Measurements from ENCODE around the gene C19orf73. TPM values are rescaled to one million over a fixed set of nuclear protein-coding genes. Genes with fewer than 3 reads are reported as not detected.

The C19orf73 gene
- total RNA-seq, 1 experiment from 2014 or later = 0.15 TPM

DNA sequence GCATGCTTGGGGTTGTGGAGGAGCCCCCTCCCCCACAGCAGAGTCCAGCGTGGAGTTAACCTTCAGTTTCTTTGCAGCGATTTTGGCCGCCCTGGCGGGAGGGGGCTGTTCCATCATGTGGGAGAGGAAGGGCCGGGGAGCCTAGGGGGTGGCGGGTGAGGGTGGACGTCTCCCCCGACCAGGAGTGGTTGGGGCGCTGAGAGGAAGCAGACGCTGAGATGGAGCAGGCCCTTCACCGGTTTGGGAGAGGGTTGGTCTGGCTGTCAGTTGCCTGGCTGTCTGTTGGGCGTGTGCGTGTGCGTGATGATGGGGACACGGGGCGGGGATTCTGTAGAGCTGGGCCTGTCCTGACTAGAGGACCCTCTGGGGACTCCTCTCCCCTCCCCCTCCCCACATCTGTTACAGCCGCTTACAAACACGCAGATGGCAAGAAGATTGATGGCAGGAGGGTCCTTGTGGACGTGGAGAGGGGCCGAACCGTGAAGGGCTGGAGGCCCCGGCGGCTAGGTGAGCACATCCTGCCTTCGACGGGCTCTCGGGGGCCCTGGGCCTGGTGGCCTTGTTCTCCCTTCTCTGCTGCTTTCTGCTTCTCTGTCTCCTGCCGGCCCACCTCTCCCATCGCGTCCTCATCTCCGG, 14.6 kb downstream of the C19orf73 start:
- Histone ChIP-seq H3K36me3 (ENCODE audit: low read depth, low read length) (peaks cover 40% of the 10 kb centered on the region), H4K20me1 (ENCODE audit: low read length) (no peaks in the 10 kb centered on the region), H3F3A (ENCODE audit: low read length, unreplicated experiment) (no peaks in the 10 kb centered on the region), H3K9ac (ENCODE audit: low read length) (no peak overlapping the region), H3K27ac (ENCODE audit: low read length) (no peak overlapping the region), H3K27me3 (ENCODE audit: low read length) (no peaks in the 10 kb centered on the region), H3K9me3 (ENCODE audit: low read length) (no peaks in the 10 kb centered on the region), H3K4me3 (ENCODE audit: low read length) (no peak overlapping the region), H2AFZ (ENCODE audit: low read length) (no peak overlapping the region), H3K79me2 (ENCODE audit: low read length) (no peaks in the 10 kb centered on the region), H3K9me2 (replicated peaks; ENCODE audit: low read length) (no peaks in the 10 kb centered on the region), H3K4me1 (ENCODE audit: insufficient read depth, low read length) (no peaks in the 10 kb centered on the region), H3K4me2 (ENCODE audit: low read length) (no peak overlapping the region)
- ChIA-PET POLR2A (ENCODE audit: unreplicated experiment) (no interaction called here), CTCF (no interaction called here)
- intact Hi-C loops (cut with micrococcal nuclease) = no loop called here
- TF ChIP-seq, protein P1, sequence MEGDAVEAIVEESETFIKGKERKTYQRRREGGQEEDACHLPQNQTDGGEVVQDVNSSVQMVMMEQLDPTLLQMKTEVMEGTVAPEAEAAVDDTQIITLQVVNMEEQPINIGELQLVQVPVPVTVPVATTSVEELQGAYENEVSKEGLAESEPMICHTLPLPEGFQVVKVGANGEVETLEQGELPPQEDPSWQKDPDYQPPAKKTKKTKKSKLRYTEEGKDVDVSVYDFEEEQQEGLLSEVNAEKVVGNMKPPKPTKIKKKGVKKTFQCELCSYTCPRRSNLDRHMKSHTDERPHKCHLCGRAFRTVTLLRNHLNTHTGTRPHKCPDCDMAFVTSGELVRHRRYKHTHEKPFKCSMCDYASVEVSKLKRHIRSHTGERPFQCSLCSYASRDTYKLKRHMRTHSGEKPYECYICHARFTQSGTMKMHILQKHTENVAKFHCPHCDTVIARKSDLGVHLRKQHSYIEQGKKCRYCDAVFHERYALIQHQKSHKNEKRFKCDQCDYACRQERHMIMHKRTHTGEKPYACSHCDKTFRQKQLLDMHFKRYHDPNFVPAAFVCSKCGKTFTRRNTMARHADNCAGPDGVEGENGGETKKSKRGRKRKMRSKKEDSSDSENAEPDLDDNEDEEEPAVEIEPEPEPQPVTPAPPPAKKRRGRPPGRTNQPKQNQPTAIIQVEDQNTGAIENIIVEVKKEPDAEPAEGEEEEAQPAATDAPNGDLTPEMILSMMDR (conservative IDR thresholded peaks at IDR 0.05; ENCODE audit: low read depth, low read length) = no peak
- TF ChIP-seq EZH2phosphoT487 (IDR thresholded peaks at IDR 0.05; ENCODE audit: borderline replicate concordance, low read length) (no peak), EZH2 (IDR thresholded peaks at IDR 0.05; ENCODE audit: low read length, unreplicated experiment) (no peak)
- no peak for DNase-seq
- BruUV-seq (replicated peaks) = no TSS peak
- no peak for ATAC-seq

DNA sequence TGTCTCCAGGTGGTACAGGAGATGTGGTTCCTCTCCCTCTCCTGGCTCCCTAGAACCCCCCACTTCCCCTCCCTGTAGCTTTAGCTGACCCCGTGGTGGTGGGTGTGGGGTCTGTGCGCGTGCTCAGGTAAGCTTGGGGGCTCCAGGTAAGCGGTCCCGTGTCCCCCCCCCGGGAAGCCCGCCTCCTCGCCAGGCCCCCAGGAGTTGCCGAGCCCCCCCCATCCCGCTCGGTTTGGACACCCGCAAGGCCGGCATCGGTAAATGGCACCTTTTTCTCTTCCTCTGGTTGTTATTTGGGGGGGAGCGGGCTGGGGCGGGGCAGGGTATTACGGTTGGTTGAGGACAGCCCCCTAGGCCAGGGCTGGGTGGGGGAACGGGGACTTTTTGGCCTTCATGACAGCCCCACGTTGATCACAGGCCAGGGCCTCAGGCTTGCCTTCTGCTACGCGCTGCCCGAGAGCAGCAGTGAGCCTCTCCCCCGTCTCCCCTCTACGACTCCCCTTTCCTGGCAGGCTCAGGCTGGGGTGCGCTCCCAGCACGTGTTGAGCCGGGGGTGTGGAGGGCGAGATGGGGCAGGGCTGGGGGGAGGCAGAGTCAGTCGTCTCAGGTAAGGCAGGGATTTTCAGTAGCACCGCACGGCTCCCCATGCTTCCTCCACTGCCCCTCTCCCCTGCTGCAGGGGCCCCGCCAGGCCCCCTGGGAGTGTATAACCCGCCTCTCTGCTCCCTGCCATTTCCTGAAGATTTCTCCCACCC, 15.4 kb downstream of the C19orf73 start:
- no peaks in the 10 kb centered on the region for H3K9me2 ChIP-seq (replicated peaks; ENCODE audit: low read length)
- H3F3A ChIP-seq (ENCODE audit: low read length, unreplicated experiment) = no peaks in the 10 kb centered on the region
- H3K9ac ChIP-seq (ENCODE audit: low read length) = no peak overlapping the region
- POLR2A ChIA-PET (ENCODE audit: unreplicated experiment) = no interaction called here
- H3K9me3 ChIP-seq (ENCODE audit: low read length) = no peaks in the 10 kb centered on the region
- H3K27ac ChIP-seq (ENCODE audit: low read length) = no peak overlapping the region
- BruUV-seq (replicated peaks) = no TSS peak
- TF ChIP-seq EZH2 (IDR thresholded peaks at IDR 0.05; ENCODE audit: low read length, unreplicated experiment) (no peak), EZH2phosphoT487 (IDR thresholded peaks at IDR 0.05; ENCODE audit: borderline replicate concordance, low read length) (no peak)
- TF ChIP-seq, protein P1 (conservative IDR thresholded peaks at IDR 0.05; ENCODE audit: low read depth, low read length) = no peak
- peaks cover 2% of the 10 kb centered on the region for H4K20me1 ChIP-seq (ENCODE audit: low read length)
- peaks cover under 1% of the 10 kb centered on the region for H3K79me2 ChIP-seq (ENCODE audit: low read length)
- DNase-seq (no peak), ATAC-seq (no peak)
- H2AFZ ChIP-seq (ENCODE audit: low read length) = no peak overlapping the region
- H3K4me3 ChIP-seq (ENCODE audit: low read length) = no peak overlapping the region
- peaks cover 47% of the 10 kb centered on the region for H3K36me3 ChIP-seq (ENCODE audit: low read depth, low read length)
- H3K4me1 ChIP-seq (ENCODE audit: insufficient read depth, low read length) = no peaks in the 10 kb centered on the region
- no peaks in the 10 kb centered on the region for H3K27me3 ChIP-seq (ENCODE audit: low read length)
- CTCF ChIA-PET = no interaction called here
- no peak overlapping the region for H3K4me2 ChIP-seq (ENCODE audit: low read length)
- intact Hi-C loops (cut with micrococcal nuclease) = no loop called here

DNA sequence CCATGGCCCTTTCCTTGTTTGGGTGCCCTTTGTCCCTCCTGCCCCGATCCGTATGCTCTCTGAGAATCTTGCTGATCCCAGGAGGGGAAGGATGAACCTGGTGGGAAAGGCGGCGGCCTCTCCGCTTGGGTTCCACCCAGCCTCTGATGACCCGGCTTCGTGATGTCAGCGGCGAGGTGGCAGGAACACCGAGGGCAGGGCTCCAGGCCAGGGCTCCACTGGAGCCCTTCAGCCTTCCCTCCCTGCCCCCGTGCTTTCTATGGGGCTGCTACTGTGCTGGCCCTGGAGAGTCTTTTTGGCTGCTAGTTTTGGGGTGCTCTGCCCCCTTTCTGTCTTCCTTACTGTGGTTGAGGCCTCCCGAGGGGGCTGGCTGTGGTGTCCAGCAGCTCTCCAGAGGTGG, 16.6 kb downstream of the C19orf73 start:
- DNase-seq (no peak), ATAC-seq (no peak)
- no peak overlapping the region for H3K9ac ChIP-seq (ENCODE audit: low read length)
- H2AFZ ChIP-seq (ENCODE audit: low read length) = no peak overlapping the region
- H3K9me3 ChIP-seq (ENCODE audit: low read length) = no peaks in the 10 kb centered on the region
- no TSS peak for BruUV-seq (replicated peaks)
- H3F3A ChIP-seq (ENCODE audit: low read length, unreplicated experiment) = peaks cover 3% of the 10 kb centered on the region
- no peak overlapping the region for H3K4me2 ChIP-seq (ENCODE audit: low read length)
- no peak overlapping the region for H3K27ac ChIP-seq (ENCODE audit: low read length)
- peaks cover 49% of the 10 kb centered on the region for H3K36me3 ChIP-seq (ENCODE audit: low read depth, low read length)
- no peaks in the 10 kb centered on the region for H3K9me2 ChIP-seq (replicated peaks; ENCODE audit: low read length)
- H4K20me1 ChIP-seq (ENCODE audit: low read length) = peaks cover 8% of the 10 kb centered on the region
- intact Hi-C loops (cut with micrococcal nuclease) = no loop called here
- no peak for TF ChIP-seq EZH2 (IDR thresholded peaks at IDR 0.05; ENCODE audit: low read length, unreplicated experiment)
- no peak for TF ChIP-seq EZH2phosphoT487 (IDR thresholded peaks at IDR 0.05; ENCODE audit: borderline replicate concordance, low read length)
- TF ChIP-seq, protein P1 (conservative IDR thresholded peaks at IDR 0.05; ENCODE audit: low read depth, low read length) = no peak
- H3K4me3 ChIP-seq (ENCODE audit: low read length) = no peak overlapping the region
- H3K79me2 ChIP-seq (ENCODE audit: low read length) = peaks cover 8% of the 10 kb centered on the region
- no peaks in the 10 kb centered on the region for H3K27me3 ChIP-seq (ENCODE audit: low read length)
- CTCF ChIA-PET = no interaction called here
- H3K4me1 ChIP-seq (ENCODE audit: insufficient read depth, low read length) = peaks cover 4% of the 10 kb centered on the region
- POLR2A ChIA-PET (ENCODE audit: unreplicated experiment) = no interaction called here

Measured in PC-3 (cell line).